Skeletal muscle cell (primary cell): ENCODE results near the gene FAM124B.

ENCODE experiments used
- DNase-seq: peaks from one replicate; pipeline ENCODE4 v3.0.0-alpha.2; 2010; ENCODE audit warnings: low read depth
- H3K4me3 ChIP-seq: 2 replicates; pipeline ENCODE4 v1.5.1; 2011; ENCODE audit warnings: low read depth, mild to moderate bottlenecking, control low read depth, low read length, moderate library complexity

Gene FAM124B, protein sequence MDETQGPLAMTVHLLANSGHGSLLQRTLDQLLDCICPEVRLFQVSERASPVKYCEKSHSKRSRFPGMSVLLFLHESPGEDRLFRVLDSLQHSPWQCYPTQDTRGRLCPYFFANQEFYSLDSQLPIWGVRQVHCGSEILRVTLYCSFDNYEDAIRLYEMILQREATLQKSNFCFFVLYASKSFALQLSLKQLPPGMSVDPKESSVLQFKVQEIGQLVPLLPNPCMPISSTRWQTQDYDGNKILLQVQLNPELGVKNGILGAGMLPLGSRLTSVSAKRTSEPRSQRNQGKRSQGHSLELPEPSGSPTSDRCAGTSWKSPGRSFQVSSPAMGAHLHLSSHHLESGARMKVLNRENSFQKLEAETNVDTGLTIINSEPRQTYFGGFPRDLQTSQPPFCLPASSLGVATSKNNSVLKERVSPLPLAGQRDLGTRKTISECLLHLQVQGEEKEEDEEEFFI

GRCh38 chr2:224401641-224402342 is at the start of gene FAM124B:
TSS of gene FAM124B (minus strand) at chr2:224402107. CDS start at chr2:224401768, 339 bp downstream.
- no peak within 1 kb of the TSS for H3K4me3 ChIP-seq
- DNase-seq: peak; percentile 51

GRCh38 chr2:224449212-224450147 is 47.6 kb upstream of the FAM124B start:
- no peak overlapping the region for H3K4me3 ChIP-seq
- DNase-seq: no peak

DNA sequence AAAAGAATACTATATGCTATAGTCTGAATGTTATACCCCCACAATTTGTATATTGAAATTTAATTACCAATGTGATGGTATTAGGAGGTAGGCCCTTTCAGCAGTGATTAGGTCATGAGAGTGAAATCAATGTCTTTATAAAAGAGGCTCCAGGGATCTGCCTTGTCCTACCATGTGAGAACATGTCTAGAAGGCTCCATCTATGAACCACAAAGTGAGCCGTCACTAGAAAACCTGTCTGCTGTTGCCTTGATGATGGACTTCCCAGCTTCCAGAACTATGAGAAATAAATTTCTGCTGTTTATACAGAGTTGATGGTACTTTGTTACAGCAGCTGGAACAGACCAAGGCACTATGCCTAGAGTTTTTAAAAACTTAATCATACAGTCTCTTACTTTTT is 46.3 kb upstream of the FAM124B start:
- H3K4me3 ChIP-seq: no peak overlapping the region
- no peak for DNase-seq

- DNase-seq: no peak
Measured at GRCh38 chr2:224444783-224445182, 42.9 kb upstream of the FAM124B start.

DNA sequence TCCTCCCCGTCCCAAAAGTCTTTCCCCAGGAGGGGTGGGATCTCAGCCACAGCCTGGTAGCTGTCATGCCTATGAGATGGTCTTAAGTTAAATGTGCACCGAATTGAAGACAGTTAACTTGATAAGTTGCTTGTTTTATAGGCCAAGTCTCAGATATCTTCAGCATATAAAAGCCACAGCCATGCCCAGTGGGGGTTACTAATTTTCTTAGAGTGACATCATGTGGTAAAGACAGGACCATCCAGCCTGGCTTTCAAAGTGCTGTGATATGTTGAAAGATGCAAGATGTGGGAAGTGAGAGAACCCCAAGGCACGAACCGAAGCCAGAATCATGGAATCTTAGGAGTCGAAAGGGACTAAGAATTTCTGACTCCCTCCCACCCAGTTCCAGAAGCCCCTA is 42.1 kb upstream of the FAM124B start:
- no peak for DNase-seq
- H3K4me3 ChIP-seq: no peak overlapping the region

More at GRCh38 chr2:224444783-224445182, 42.9 kb upstream of the FAM124B start:
- no peak overlapping the region for H3K4me3 ChIP-seq

DNA sequence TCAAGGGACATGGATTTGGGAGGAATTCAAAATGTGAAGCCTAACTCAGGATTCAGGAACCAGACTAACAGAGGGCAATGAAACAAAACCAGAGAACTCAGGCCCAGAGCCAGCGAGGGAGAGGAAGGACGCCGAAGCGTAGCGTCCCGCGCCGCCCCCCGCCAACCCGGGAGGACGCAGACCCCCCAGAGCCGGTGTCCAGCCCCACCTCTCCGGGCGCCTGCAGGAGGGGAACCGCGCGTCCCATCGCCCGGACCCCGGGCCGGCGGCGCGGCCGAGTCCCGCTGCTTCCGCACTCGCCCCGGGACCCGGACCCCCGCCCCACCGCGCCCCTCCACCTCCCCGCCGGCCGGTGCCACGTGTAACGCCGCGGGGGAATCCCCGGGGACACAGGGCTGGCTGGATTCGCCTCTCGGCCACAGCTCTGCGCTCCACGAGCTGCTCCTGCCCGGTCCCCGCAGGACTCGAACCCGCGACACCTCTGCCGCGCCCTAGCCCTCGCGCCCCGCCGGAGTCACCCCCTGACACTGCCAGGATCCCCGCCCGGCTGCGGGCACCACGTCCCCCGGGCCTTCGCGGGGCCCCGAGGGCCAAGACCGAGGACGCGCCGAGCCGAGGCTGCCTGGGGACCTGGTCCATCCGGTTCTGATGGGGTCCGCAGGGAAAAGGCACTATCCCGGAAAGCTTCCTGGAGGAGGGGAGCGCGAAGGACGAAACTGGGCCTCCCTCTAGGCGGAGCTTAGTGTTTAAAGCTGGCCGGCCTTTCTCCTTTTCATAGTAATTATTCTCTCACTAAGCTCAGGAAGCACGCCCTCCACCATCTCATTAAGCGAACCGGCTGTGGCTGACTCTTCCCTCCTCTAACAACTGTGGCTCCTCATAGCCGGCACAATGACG is 40.4 kb upstream of the FAM124B start:
- DNase-seq: no peak
- H3K4me3 ChIP-seq: peak overlapping the region; percentile 63

GRCh38 chr2:224440988-224441387 is 39.1 kb upstream of the FAM124B start:
- no peak overlapping the region for H3K4me3 ChIP-seq
- DNase-seq: no peak

DNA sequence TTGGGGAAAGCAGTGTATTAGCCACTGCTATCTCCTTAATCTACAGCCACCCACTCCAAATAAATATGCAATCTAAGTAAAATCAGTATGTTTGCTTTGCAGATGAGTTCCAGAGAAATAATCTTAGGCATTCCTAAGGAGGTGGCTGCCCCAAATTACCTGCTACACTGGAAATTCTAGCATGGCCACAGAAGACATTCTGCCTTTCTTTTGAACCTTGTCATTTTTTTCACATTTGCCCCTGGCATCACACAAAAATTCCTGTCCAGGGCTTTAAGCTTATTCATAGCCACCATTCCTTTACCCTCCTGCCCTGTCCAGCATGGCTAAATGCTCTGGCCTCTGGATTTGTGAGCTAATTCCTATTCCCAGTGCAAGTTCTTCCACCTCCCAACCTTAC is 36.8 kb upstream of the FAM124B start:
- DNase-seq: no peak
- H3K4me3 ChIP-seq: no peak overlapping the region

DNA sequence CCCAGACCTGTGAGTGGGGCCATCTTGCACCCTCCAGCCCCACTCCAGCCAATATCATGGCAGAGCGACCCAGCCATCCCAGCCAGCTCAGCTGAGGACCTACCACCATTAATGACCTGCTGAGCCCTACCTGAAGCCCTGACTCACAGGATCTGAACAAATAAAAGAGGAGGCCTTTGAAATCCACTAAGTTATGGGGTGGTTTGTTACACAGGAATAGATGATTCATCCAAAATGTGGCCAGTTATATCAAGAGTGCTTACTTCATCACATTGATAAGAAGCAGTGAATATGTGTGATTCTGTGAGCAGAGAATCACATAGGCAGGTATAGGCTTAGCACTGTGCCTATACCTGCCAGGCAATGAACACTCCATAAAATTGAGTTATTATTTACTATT is 34.7 kb upstream of the FAM124B start:
- no peak for DNase-seq
- no peak overlapping the region for H3K4me3 ChIP-seq

- no peak overlapping the region for H3K4me3 ChIP-seq
Measured at GRCh38 chr2:224434618-224435017, 32.7 kb upstream of the FAM124B start.

DNA sequence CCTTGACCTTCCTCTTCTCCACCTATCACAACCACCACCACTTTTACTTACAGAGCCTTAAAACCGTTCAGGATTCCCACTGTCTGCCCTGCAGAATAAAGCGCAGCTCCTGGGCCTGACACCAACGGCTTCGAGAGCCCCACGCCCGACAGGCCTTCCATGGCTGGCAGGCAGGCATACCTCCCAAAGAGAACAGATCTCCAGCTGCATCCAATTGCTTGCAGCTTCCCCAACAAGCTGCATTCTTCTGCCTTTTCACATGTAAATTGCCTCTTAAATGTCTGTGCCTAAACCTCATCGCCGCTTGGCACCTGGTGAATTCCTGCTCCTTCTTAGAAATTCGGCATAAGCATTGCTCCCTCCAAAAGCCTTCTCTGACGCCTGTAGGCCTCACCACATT is 31.5 kb upstream of the FAM124B start:
- no peak overlapping the region for H3K4me3 ChIP-seq

More at GRCh38 chr2:224434618-224435017, 32.7 kb upstream of the FAM124B start:
- DNase-seq: no peak

DNA sequence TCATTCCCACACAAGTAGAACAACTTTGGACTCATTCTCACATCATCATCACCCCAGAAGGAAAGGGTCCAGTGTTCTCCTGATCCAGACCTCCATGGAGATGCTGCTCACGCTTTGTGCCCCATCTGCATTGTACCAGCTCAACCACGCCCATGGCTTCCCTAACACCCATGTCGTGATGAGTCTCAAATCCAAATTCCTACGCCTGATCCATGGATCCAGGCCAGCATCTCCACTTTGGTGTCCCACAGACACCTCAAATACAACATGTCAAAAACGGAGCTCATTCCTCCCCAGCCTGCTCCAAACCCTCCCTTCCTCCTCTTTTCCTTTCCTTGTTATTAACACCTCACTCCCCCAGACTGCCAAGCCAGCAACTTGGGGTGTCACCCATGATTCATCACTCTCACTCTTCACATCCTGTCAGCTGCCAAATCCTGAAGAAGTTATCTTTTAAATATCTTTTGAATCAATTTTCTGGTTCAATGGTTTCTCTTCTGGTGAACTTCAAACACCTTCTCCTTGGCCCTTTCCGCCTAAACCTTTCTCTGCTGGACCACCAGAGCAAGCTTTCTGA is 30.2 kb upstream of the FAM124B start:
- DNase-seq: no peak
- H3K4me3 ChIP-seq: no peak overlapping the region

More for the DNA sequence above, 31.5 kb upstream of the FAM124B start:
- no peak for DNase-seq

DNA sequence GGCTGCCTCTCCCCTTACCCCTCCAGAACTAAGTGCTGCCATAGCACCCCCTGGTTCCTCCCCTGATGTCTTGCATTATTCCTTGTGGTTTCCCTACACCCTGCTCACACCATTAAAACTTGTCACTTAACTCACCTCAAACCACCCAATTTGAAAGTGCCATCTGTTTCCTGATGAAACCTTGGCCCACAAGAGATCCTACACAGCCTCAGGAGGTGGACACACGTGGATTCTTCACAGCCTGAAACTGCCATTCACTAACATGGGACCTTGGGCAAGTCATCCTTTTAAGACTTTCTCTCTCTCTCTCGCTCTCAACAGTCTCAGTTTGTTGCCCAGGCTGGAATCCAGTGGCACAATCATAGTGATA is 27.5 kb upstream of the FAM124B start:
- no peak for DNase-seq
- H3K4me3 ChIP-seq: no peak overlapping the region

- H3K4me3 ChIP-seq: no peak overlapping the region
- no peak for DNase-seq
Measured at GRCh38 chr2:224428787-224429440, 27.0 kb upstream of the FAM124B start.

DNA sequence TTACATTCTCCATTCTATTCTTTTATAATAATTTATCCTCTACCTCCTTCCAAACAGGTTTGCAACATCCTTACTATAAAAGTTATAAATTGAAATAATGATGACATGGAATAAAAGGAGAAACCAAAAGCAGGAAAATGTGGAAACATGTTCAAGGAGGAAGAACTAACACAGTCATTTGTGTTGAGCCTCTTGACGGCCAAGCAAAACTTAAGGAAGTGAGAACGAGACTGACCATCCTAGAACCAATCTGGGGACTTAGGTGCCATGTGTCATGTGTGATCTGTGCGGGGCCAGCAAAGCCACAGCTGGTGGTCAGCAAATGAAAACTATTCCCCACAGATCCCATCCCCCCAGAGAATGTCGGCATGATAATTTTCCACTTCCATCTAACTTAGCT is 25.6 kb upstream of the FAM124B start:
- DNase-seq: no peak
- H3K4me3 ChIP-seq: no peak overlapping the region

- H3K4me3 ChIP-seq: no peak overlapping the region
- no peak for DNase-seq
Measured at GRCh38 chr2:224426656-224427055, 24.7 kb upstream of the FAM124B start.

DNA sequence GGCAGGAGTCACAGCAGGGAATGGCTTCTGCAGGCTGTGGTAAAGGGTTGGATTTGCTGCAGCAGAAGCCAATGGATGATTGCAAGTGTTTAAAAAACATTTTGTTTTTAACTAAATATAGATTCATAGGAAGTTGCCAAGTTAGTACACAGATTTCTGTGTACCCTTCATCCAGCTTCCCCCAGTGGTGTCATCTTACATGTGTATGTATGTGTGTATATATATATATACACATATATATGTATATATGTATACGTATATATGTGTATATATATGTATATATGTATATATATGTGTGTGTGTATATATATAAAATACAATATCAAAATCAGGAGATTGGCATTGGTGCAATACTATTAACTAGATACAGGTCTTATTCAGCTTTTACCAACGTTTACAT is 19.2 kb upstream of the FAM124B start:
- H3K4me3 ChIP-seq: no peak overlapping the region
- DNase-seq: no peak

GRCh38 chr2:224417947-224418346 is 16.0 kb upstream of the FAM124B start:
- no peak overlapping the region for H3K4me3 ChIP-seq
- DNase-seq: no peak
